GM19468 (cell line): ENCODE data around the gene IFNAR2.
A peak's percentile ranks its signal among the peaks of the same experiment; 100 is the strongest.

Experiments used
- ATAC-seq: cut with Tn5 transposase; IDR thresholded peaks from one replicate; pipeline ENCODE4 v1.9.1; 2021; ENCODE audit warnings: mild to moderate bottlenecking, moderate library complexity, moderate number of reproducible peaks; ENCODE audit not compliant: unreplicated experiment; ENCODE audit errors: extremely low read depth

IFNAR2 gene

DNA sequence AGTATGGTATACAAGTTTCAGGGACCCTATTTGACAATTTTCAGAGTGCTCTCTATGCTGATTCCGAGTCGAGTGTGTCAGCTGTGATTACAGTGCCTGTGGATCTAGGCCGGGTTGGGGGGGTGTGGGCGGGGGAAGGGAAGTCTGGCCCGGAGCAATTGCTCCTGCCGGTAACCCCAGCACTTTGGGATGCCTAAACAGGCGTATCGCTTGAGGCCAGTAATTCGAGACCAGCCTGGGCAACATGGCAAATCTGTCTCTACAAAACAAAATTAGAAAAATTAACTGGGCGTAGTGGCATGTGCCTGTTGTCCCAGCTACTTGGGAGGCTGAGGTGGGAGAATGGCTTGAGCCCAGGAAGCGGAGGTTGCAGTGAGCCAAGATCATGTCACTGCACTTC, 34.8 kb downstream of the IFNAR2 start:
- ATAC-seq: no peak

DNA sequence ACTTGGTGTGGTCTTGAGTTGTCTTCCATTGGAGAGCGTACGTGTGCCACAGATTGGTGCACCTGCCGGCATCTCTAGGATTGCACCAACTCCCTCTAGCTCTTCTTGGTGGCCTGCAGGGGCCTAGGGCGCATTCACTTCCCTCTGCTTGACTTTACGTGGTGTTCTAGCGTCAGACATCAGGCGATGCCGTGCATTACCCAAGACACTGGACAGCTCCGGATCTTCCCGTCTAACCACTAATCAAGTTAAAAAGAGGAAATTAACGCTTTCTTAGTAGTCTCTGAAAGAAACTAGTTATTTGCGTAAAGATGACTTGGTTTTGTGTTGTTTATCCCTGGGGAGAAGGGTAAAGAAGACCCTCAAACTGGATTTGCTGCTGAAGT, 35.9 kb downstream of the IFNAR2 start:
- no peak for ATAC-seq

DNA sequence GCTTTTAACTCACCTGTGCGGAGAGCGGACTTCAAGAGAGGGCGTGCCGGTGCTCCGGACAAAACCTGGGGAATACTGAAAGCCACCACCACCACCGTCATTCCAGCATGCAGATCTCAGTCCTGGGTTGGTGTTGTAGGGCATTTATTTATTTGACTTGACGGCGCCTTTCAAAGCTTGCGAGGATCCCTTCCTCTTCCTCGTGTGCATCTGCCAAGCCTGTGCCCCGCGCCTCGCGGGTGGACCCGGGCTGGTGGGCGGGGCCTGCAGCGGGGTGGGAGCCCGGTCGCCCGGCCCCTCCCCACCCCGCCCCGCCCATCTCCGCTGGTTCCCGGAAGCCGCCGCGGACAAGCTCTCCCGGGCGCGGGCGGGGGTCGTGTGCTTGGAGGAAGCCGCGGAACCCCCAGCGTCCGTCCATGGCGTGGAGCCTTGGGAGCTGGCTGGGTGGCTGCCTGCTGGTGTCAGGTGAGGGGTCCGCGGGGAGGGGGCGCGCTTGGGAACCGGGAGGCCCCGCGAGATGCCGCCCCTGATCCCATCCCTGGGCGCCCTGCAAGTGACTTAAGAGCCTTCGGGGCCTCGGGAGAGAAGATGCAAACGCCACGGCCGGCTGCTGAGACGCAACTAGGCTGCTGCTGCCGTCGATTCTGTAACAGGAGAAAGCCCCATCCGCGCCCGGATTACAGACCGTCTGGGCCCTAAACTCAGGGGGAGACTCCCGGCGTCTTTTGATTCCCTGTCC, 36.5 kb downstream of the IFNAR2 start, which contains the start of gene IL10RB:
Gene IL10RB, plus strand, starts transcription at position 318 of the 739 bp plus-strand sequence. Its CDS starts 99 bp downstream, at position 417.
- ATAC-seq: no peak

DNA sequence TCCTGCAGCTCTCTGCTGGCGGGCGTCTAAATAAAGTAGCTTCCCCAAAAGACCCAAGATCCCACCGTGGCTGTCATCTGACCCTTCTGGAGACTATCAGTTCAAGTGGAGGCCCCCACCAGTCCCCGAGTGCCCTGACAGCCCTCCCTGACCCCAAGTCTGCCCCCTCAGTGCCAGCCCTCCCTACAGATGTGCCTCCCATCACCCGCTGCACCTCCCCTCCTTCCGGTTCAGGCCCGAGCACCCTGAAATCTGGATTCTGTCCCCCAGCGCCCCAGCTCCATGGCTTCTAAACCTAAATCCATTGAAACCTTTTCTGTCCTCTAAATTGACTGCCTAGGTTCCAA, 37.0 kb downstream of the IFNAR2 start:
- no peak for ATAC-seq

DNA sequence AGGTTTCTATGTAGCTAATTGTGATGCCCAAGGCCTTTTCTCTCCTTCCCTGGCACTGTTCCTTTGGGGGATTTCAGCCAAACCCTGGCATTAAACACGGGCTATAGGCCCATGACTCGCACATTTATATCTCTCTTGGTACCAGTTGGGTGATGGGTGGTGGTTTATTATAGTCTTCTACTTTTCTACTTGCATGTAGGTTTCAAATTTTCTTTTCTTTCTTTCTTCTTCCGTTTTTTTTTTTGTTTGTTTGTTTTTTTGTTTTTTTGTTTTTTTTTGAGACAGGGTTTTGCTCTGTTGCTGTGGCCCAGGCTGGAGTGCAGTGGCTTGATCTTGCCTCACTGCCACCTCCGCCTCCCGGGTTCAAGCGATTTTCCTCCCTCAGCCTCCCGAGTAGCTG, 37.5 kb downstream of the IFNAR2 start:
- ATAC-seq: no peak

DNA sequence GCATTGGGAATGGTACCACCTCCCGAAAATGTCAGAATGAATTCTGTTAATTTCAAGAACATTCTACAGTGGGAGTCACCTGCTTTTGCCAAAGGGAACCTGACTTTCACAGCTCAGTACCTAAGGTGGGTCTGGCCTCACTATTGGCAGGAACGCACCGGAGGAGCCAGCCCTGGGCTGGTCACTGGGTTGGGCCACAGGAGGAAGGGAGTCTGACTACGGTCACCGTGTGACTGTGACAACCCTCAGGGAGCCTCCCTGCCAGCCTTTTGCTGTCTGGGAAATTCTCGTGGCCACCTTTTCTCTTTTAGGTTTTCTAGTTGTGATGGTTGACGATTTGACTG, 38.6 kb downstream of the IFNAR2 start:
- no peak for ATAC-seq

DNA sequence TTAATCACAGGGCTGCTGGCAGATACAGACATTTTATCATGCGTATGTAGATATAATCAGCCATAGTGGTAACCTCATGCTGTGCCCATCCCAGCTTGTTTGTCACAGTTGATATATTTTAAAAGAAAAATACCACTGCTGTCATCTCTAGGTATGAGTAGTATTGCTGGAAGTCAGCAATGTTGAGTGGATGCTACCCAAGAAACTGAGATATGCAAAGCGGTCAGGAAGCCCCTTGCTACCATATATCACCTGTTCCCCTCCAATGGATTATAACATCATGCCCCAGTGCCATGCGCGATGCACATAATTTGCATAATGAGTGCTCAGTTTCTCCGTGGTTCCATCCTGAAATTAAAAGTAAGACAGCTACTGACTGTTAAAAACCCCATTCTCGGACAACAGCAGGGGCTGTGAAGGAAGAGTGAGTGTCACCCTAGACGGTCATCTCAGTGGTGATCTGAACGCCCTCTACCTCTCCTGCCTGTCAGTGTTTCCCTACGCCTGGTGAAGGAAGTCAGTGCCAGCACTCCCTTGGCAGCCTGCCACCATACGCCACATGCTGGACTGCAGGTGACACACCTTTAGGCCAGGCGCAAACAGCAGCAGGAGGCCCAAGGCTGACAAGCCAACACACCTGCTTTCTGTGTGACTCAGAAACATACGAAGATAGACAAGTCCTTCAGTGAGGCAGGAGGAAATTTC, 39.2 kb downstream of the IFNAR2 start:
- ATAC-seq: peak; percentile 56

DNA sequence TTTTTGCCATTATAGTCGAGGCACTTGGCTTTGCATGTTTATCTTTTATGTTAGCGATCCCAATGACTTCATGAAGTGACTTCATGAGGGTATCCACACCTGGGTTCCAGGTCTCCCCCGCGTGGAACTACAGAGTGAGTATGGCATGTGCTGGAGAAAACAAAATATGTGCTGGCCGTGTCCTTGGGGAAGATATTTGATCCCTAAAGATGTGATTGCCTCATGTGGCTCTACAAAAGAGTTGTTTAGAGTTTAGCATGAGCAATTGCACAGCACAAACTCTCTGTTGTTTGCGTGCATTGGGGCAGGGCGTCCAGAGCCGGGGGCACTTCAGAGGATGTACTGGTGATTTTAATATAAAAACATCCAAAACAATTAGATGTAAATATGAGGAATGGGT, 41.2 kb downstream of the IFNAR2 start:
- ATAC-seq: no peak

DNA sequence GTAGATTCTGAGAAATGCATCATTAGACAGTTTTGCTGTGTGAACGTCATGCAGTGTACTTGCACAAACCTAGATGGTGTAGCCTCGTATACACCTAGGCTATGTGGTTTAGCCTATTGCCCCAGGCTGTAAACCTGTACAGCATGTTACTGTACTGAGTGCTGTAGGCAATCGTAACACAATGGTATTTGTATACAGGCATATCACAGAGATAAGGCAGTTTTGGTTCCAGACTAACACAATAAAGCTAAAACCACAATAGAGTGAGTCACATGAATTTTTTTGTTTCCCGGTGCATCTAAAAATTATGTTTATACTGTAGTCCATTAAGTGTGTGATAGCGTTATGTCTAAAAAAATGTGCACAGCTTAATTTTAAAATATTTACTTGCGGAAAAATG, 43.3 kb downstream of the IFNAR2 start:
- ATAC-seq: no peak

DNA sequence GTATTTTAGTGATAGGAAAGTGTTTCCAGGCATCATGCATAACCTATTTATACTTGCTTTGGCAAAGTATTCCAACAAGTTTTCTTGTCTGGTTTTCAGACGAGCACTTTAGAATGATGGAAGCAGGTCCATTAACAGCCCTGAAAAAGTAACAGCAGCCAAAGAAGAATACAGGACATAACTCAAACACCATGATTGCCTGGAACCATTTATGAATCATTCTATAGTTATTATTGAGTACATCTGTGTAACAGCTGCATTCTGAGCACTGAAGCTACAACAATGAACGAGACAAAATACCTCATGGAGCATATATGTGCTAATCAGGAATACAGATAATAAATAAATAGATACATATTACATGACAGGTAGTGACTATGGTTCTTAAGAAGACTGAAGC, 49.0 kb downstream of the IFNAR2 start:
- no peak for ATAC-seq

DNA sequence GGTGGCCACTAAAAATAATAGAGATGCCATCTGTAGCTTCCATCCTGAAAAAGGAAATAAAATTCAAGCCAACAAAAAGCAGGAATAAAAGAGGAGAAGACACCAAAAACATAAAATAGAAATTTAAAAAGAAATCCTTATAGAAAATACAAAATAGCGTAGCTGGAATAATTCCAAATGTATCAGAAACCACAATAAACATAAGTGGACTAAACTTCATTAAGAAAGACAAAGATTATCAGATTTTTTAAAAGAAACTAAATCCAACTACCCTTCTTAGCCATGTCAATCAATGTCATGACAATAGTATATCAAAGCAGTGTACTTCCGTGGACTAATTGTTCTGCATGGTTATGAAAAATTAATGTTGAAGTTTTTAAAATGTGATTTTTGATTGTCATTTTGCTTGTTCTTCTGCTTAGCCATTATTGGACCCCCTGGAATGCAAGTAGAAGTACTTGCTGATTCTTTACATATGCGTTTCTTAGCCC, 49.6 kb downstream of the IFNAR2 start:
- ATAC-seq: no peak
